Smooth muscle cell (in vitro differentiated cells): ENCODE measurements around the gene CDC42BPA. TPM values are rescaled to one million over a fixed set of nuclear protein-coding genes. Genes with fewer than 3 reads are reported as not detected.
"Not testable (repeated sequence)": the region's sequence is repeated elsewhere in the genome, so short reads cannot be mapped to it uniquely, and the experiment has no call there.

Experiments
- DNase-seq: peaks from one replicate; lab custom pipeline; 2025; ENCODE audit not compliant: unreplicated experiment; lab: John Stamatoyannopoulos, UW
- H2AFZ ChIP-seq: fragments of 200-600 bp; sonication (generic); 2 replicates; pipeline ENCODE4 v1.6.0; 2016; ENCODE audit warnings: antibody characterized with exemption, low read depth, mild to moderate bottlenecking
- H3F3A ChIP-seq: fragments of 200-600 bp; sonication (generic); 2 replicates; pipeline ENCODE4 v1.6.0; 2017; ENCODE audit warnings: antibody characterized with exemption, low read depth
- H3K27ac ChIP-seq: fragments of 200-600 bp; sonication (generic); 2 replicates; pipeline ENCODE4 v1.5.1; 2016; ENCODE audit warnings: low read depth, mild to moderate bottlenecking
- H3K27me3 ChIP-seq: fragments of 200-600 bp; sonication (generic); 2 replicates; pipeline ENCODE4 v1.6.1; 2016; ENCODE audit warnings: low read depth, mild to moderate bottlenecking
- H3K36me3 ChIP-seq: fragments of 200-600 bp; sonication (generic); 2 replicates; pipeline ENCODE4 v1.5.1; 2016; ENCODE audit warnings: low read depth
- H3K4me1 ChIP-seq: fragments of 200-600 bp; sonication (generic); 2 replicates; pipeline ENCODE4 v1.5.1; 2016; ENCODE audit warnings: low read depth
- H3K4me2 ChIP-seq: fragments of 200-600 bp; sonication (generic); 2 replicates; pipeline ENCODE4 v1.6.0; 2016; ENCODE audit warnings: mild to moderate bottlenecking
- H3K4me3 ChIP-seq: fragments of 200-600 bp; sonication (generic); 2 replicates; pipeline ENCODE4 v1.5.1; 2016; ENCODE audit warnings: mild to moderate bottlenecking
- H3K79me2 ChIP-seq: fragments of 200-600 bp; sonication (generic); 2 replicates; pipeline ENCODE4 v1.6.0; 2016; ENCODE audit warnings: low read depth, mild to moderate bottlenecking
- H3K9ac ChIP-seq: fragments of 200-600 bp; sonication (generic); 2 replicates; pipeline ENCODE4 v1.6.0; 2016; ENCODE audit warnings: low read depth
- H3K9me3 ChIP-seq: fragments of 200-600 bp; sonication (generic); replicated peaks from 2 replicates; pipeline ENCODE4 v1.5.1; 2016; ENCODE audit warnings: low read depth
- H4K20me1 ChIP-seq: fragments of 200-600 bp; sonication (generic); 2 replicates; pipeline ENCODE4 v1.6.0; 2016; ENCODE audit warnings: low read depth
- CTCF ChIP-seq: fragments of 200-600 bp; sonication (generic); IDR thresholded peaks from 2 replicates; pipeline ENCODE4 v1.5.1; 2017; ENCODE audit warnings: borderline replicate concordance, mild to moderate bottlenecking, antibody characterized with exemption; ENCODE audit not compliant: insufficient read depth, poor library complexity, severe bottlenecking
- WGBS: methylation state at CpG from one replicate; pipeline ENCODE4 v1.1.7; 2016; ENCODE audit warnings: low lambda C conversion rate; 5-methylcytosine and 5-hydroxymethylcytosine counted together
- polyA plus RNA-seq: library from polyadenylated mRNA; unstranded; fragments of >200 nt; fragmentation: Nextera tagmentation; extraction: Ambion mirVana; gene quantifications from 2 replicates; pipeline ENCODE4 v1.2.1, GENCODE V29; 2016
- total RNA-seq: library from RNA; depleted of rRNA; stranded (reverse); fragments of >200 nt; gene quantifications from 2 replicates; pipeline ENCODE4 v1.2.3, GENCODE V29; 2014

The CDC42BPA gene
- total and polyA plus RNA-seq, 2 experiments from 2014 or later, result 14.8 to 34.9 TPM

GRCh38 chr1:226956942-226957713 is 361.2 kb downstream of the CDC42BPA start:
- H3K79me2 ChIP-seq, result no peaks in the 10 kb centered on the region
- no peaks in the 10 kb centered on the region for H3K36me3 ChIP-seq
- DNase-seq, result no peak
- H2AFZ ChIP-seq, result no peak overlapping the region
- H3K27ac ChIP-seq, result no peak overlapping the region
- WGBS, result 94% methylated on average over 6 of the region's 6 CpGs
- H3F3A ChIP-seq, result no peaks in the 10 kb centered on the region
- H4K20me1 ChIP-seq, result no peaks in the 10 kb centered on the region
- no peak overlapping the region for H3K9ac ChIP-seq
- H3K9me3 ChIP-seq, result no peaks in the 10 kb centered on the region
- no peak overlapping the region for H3K4me3 ChIP-seq
- no peak for TF ChIP-seq CTCF
- H3K4me2 ChIP-seq, result no peak overlapping the region
- H3K4me1 ChIP-seq, result no peaks in the 10 kb centered on the region
- H3K27me3 ChIP-seq, result no peaks in the 10 kb centered on the region

- H3K27me3 ChIP-seq, H3K4me1 ChIP-seq, DNase-seq, H3K27ac ChIP-seq, H3K4me3 ChIP-seq, H3K79me2 ChIP-seq, H3K36me3 ChIP-seq, H3K4me2 ChIP-seq, H3K9ac ChIP-seq, H3F3A ChIP-seq, H2AFZ ChIP-seq, H4K20me1 ChIP-seq, H3K9me3 ChIP-seq: not testable (repeated sequence)
- 100% methylated on average over 2 of the region's 2 CpGs for WGBS
Observed at GRCh38 chr1:226955857-226956256, 362.4 kb downstream of the CDC42BPA start.

- Histone ChIP-seq H3K9me3 (no peaks in the 10 kb centered on the region), H3K4me2 (no peak overlapping the region), H3K4me3 (no peak overlapping the region), H3K27ac (no peak overlapping the region), H3K9ac (no peak overlapping the region), H3F3A (no peaks in the 10 kb centered on the region), H2AFZ (no peak overlapping the region), H3K79me2 (no peaks in the 10 kb centered on the region), H3K4me1 (no peaks in the 10 kb centered on the region), H3K36me3 (no peaks in the 10 kb centered on the region), H4K20me1 (no peaks in the 10 kb centered on the region), H3K27me3 (no peaks in the 10 kb centered on the region)
- DNase-seq, result no peak
- 92% methylated on average over 4 of the region's 4 CpGs for WGBS
- TF ChIP-seq CTCF, result no peak
Observed at GRCh38 chr1:226954777-226955176, 363.5 kb downstream of the CDC42BPA start.

- 87% methylated on average over 6 of the region's 6 CpGs for WGBS
- no peaks in the 10 kb centered on the region for H3K27me3 ChIP-seq
- H3K4me1 ChIP-seq, result no peaks in the 10 kb centered on the region
- no peaks in the 10 kb centered on the region for H3K9me3 ChIP-seq
- no peak overlapping the region for H3K27ac ChIP-seq
- H3K9ac ChIP-seq, result no peak overlapping the region
- DNase-seq, result no peak
- no peaks in the 10 kb centered on the region for H3K36me3 ChIP-seq
- H3K4me3 ChIP-seq, result no peak overlapping the region
- no peaks in the 10 kb centered on the region for H4K20me1 ChIP-seq
- no peak overlapping the region for H3K4me2 ChIP-seq
- TF ChIP-seq CTCF, result no peak
- H3F3A ChIP-seq, result no peaks in the 10 kb centered on the region
- no peaks in the 10 kb centered on the region for H3K79me2 ChIP-seq
- no peak overlapping the region for H2AFZ ChIP-seq
Observed at GRCh38 chr1:226954337-226954736, 364.0 kb downstream of the CDC42BPA start.
